ENCODE results near the gene DIP2B.
A peak's percentile ranks its signal among the peaks of the same experiment; 100 is the strongest.

DIP2B gene

DNA sequence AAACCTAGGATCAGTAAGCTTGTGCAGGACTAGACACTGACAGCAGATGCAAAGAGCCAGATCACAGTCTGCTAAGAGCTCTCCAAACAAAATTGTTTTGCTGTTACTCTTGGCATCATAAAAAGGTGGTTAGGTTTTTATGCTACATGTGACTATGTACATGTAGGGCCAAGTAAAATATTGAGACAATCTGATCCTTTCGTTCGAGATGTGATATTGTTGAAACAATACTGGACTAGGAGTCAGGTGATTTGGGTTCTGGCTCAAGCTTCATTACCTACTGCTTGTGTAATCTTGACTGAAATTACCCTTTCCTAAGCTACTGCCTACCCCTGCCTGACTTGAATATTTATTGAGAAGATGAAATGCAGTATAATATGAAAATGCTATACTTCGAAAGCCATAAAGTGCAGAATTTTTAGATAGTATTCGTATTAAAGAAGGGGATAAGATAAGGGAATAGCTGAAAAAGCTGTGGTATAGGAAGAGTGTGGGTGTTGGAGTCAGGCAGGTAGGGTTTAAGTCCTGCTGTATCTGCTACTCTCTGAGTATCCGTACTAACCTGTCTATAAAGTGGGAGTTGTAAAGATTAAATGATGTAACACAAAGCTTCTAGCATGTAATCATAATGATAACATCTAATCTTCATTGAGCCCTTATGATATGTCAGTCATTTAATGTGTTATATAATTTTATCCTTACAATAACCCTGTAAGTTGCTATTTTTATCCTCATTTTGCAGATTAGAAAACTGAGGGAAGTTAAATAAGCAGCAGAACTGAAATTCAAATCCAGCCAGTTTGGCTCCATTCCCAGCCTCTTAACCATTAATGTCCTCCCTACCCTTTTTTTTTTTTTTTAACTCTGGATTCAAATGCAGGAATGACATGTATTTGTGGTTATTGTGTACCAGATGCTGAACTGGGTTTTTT is 220.5 kb downstream of the DIP2B start:
- DNase-seq (ENCODE audit: low read depth in 2 of 2): no peak

DNA sequence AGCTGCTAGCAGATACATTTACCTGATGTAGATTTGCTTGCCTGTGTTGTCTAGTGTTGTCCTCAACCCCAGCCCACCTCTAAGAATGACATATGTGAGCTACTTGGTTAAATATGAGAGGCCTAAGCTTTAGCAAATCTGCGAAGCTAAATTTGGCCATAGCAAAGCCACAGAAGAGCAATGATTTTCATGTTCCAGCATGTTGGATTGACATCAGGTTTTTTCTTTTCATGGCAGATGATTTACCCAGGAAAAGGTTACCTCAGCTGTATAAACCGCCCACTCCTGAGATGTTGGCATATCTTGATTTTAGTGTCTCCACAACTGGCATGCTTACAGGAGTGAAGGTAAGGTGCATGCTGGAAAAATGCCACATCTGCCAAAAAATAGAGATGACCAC is 222.7 kb downstream of the DIP2B start:
- no peak for DNase-seq (ENCODE audit: low read depth in 2 of 2)

DNA sequence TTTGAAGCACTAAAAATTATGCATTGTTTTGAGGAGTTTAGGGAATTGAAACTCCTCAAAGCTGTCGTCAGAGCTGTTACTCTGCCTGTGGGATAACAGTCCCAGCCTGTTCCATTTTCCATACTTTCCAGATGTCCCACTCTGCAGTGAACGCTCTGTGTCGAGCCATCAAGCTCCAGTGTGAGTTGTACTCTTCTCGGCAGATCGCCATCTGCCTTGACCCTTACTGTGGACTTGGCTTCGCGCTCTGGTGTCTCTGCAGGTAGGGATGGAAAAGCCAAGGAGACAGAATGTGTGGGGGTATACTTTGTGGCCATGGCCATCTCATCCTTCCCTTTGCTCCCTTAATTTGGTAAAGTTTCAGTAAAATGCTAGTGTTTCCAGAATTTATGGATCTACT is 223.6 kb downstream of the DIP2B start:
- no peak for DNase-seq (ENCODE audit: low read depth in 2 of 2)

DNA sequence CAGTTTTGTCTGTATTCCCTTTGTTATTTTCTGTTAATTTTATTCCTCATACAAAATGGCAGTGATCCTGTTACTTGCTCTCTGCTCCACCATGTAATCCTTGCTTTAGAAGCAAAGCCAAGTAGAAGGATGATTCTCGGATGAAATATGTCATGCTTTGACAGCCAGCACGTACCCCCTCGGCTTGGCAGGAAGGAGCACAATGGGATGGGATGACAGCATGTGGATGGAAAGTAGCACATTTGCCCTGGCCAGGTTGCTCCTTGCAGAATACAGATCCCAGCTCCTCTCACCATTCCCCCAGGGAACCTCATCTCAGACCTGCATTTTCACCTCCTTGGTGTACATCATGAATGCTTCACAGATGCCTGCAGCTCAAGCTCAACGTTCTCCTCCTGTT is 224.1 kb downstream of the DIP2B start:
- DNase-seq (ENCODE audit: low read depth in 2 of 2): no peak

DNA sequence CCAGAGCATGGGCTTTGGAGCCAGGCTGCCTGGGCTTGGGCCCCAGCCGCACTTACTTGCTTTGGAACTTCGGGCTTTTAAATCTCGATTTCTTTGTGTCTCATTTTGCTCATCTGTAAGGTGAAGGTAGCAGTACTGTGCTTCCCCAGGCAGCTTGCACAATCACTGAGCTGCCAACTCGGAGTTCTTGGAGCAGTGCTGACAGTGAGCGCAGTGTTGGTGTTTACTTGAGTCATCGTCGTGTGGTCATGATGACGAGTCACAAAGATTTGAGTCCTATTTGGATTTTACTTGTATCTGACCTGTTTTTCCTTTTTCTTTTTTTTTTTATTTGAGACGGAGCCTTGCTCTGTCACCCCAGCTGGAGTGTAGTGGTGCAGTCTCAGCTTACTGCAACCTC is 227.8 kb downstream of the DIP2B start:
- no peak for DNase-seq (ENCODE audit: low read depth in 2 of 2)

DNA sequence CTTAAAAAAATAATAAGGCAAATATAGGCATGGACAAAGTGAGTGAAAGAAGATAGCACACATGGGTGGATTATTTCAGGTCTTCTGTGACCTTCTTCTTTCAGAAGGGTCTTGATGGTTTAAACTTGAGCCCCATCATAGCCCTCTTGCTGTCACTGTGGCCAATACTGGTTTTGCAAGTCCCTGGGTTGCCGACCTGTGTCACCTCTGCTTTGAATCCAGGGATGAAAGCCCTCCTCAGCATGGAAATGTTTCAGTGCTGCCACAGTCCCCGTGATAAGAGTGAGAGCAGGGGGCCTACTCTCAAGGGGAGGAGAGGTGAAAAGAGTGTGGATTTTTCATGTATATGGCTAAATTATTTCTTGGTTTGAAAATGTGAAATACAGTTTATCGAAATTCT is 228.9 kb downstream of the DIP2B start:
- no peak for DNase-seq (ENCODE audit: low read depth in 2 of 2)

DNA sequence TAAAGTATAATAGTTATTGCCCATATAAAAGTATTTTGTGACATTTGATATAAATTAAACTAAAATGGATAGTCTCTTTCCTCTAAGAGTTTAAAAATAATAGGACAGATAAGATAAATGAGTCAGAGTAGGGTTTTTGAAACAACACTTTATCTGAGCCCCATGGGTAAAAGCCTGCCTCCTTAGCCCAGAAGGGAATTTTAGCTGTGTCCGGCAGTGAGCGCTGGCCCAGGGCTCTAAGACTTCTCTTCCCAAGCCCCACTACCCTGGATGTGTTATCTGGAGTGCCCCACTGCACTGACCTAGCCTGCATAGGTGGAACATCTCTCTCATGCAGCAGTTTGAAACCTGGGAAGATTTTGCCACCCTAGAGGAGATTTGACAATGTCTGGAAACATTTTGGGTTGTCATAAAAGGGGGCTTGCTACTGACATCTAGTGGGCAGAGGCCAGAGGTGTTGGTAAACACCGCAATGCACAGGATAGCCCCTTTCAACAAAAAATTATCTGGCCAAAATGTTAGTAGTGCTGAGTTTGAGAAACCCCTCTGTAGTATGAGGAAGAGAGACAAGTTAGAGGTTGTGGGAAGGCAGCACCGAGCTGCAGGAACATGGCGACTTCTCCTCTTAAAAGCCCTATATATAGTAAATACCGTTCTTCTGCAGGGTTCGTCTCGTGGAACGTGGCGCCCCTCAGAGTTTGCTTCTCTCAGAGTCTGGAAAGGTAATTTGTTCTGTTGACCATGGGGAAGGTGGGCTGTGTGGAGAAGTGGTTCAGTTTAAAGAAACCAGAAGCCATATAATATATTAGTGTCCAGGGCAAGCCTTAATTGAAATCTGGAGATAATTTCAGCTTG is 229.9 kb downstream of the DIP2B start:
- no peak for DNase-seq (ENCODE audit: low read depth in 2 of 2)

DNA sequence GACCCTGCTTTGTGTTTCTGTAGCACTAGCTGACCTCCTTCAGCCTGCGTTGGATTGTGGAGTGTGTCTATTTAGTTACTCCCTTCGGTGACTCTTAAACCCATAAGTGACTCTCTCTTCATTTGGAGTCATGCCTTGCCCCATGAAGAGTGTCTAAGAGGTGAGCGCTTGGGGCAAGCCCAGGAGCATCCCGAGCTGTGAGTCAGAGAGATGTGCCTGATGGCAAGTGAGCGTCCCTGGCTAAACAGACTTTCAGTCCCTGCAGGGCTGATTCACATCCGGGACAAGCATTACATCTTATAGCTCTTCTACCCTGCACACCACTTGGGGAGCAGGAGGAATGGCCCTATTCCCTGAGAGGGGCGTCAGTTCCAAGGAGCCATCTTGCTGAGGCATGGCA is 234.8 kb downstream of the DIP2B start:
- no peak for DNase-seq (ENCODE audit: low read depth in 2 of 2)

DNA sequence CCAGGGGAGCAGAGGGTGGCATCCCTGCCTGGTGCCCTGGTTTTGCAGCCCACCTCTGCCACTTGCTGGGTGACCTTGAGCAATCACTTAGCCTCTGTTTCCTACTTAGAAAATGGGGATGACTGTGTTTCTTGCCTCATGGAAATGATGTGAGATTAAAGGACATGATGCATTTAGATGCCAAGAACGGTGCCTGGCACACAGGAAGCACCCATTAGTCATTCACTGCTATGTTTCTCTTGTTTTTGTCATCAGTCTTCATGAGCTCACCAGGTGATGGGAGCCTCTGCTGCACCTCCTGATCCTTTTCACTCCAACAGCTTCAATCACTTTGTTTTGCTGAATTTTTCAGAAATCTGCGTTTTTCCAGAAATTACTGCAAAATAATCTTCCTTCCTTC is 235.5 kb downstream of the DIP2B start:
- DNase-seq (ENCODE audit: low read depth in 2 of 2): peak in 1 of 2 donors; percentile 4

DNA sequence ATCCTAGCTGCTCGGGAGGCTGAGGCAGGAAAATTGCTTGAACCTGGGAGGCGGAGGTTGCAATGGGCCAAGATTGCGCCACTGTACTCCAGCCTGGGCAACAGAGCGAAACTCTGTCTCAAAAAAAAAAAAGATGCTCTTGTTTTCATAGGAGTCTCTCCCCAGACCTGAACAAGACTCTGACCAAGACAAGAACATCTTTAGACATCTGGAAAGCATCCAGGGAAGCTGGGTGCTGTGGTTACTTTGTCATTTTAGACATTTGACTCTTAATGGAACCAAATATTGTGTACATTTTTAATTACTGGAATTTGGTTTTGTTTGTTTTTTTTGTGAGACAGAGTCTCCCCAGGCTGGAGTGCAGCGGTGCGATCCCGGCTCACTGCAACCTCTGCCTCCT is 238.0 kb downstream of the DIP2B start:
- no peak for DNase-seq (ENCODE audit: low read depth in 2 of 2)

DNA sequence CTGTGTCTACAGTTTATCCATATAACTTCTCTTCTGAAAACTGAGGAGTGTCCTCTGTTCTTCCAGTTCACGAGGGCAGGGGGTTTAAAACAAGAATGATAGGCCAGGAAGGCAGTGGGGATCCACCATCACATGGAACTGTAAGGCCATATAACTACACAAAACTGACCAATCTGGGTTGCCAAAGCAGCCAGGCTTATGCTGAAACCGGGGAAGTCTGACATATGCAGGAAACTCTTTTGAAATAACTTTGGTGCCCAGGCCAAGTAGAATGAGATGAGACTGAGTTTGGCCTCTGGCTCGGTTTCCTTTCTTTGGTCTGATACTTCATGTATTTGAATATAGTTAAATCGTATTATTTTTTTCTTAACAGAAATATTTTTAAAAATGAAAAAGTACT is 241.1 kb downstream of the DIP2B start:
- DNase-seq (ENCODE audit: low read depth in 2 of 2): no peak

DNA sequence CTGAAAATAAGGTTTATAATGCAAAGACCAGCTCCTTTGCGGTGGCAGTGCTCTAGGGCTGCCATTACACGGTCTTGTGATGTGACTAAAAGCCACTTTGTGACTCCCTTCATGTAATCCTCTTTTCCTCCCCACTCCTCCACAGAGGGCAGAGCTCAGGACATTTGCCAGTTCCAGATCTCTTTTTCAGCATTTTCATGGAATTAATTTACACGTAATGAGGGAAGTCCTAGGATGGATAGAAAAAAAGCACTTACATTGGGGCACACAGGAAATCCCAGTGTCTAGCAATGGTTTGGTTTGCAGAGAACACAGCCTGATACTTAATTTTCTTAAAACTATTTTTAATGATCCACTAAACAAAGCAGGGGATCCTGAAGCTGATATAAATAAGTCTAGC is 241.6 kb downstream of the DIP2B start:
- no peak for DNase-seq (ENCODE audit: low read depth in 2 of 2)

DNA sequence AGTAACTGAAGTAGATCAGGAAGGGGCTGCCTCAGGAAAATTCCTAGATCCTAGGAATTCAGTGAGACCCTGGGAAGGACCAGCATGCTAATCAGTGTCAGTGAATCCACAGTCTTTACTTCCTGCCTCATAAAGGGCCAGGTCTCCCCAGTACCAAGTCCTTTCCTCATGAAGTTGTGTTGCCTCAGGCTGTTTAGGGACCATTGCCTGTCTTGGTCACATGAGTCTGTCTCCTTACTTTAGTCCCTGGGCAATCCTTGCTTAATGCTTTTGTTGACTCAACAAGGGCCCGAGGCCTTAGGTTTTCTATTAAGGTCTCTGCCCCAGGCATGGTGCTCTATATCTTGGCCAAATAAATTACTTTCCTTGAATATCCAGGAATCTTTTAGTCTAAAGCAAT is 243.0 kb downstream of the DIP2B start:
- DNase-seq (ENCODE audit: low read depth in 2 of 2): no peak

DNA sequence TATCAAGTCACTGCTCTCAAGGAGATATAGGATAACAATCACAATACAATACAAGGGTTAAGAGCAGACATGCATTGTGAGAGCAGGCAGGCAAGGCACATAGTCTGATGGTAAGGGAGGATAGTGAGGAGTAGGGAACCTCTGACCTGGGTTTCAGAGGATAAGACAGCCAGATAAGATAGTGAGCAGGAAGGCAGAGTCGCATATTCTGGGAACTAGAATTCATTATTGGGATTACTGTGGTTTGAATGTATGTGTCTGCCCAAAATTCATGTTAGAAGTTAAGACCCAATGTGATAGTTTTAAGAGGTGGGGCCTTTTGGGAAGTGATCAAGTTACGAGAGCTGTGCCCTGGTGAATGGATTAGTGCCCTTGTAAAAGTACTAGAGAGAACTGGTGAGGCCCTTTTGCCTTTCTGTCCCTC is 244.7 kb downstream of the DIP2B start:
- no peak for DNase-seq (ENCODE audit: low read depth in 2 of 2)

DNA sequence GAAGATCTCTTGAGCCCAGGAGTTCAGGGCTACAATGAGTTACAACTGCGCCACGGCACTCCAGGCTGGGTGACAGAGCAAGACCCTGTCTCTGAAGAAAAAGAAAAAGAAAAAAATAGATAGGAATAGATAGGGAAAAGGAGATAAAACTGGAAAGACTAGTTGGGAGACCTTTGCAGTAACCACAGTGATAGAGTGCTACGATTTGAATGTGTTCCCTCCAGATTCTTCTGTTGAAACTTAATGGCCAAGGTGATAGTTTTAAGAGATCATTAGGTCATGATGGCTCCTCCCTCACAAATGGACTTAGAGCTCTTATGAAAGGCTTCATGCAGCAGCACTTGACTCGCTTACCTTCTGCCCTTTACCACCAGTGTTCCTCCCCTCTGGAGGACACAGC is 245.6 kb downstream of the DIP2B start:
- DNase-seq (ENCODE audit: low read depth in 2 of 2): no peak

DNA sequence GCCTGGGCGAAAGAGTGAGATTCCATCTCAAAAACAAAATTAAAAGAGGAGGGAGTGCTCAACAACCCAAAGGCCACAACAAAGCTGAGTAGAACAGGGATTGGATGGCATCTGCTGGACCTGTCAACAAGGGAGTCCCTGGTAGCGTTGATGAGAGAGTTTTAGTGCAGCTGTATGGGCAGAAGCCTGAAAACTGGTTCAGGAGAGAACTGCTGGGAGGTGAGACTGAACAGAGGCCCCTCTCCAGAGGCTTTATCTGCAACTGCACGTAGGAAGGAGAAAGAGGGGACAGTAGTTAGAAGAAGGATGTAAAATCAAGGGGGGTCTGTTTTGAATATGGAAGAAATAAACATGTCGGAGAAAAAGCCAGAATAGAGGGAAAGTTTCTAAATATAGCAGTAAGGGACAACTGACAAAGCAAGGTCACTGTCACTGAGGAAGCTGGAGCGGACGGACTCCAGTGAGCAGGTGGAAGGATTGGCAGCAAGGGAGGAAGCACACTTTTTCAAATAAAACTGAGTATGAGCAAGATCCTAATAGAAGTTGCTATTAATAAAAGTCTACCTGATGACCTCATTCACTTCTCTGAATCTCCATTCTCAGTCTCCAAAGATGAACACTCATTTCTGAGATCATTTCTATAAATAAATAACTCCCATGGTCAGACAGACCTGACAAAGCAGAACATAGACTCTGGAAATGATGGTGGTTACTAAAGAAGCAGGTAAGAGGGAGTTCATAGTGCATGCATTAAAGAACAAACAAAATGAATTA is 247.3 kb downstream of the DIP2B start:
- no peak for DNase-seq (ENCODE audit: low read depth in 2 of 2)

DNA sequence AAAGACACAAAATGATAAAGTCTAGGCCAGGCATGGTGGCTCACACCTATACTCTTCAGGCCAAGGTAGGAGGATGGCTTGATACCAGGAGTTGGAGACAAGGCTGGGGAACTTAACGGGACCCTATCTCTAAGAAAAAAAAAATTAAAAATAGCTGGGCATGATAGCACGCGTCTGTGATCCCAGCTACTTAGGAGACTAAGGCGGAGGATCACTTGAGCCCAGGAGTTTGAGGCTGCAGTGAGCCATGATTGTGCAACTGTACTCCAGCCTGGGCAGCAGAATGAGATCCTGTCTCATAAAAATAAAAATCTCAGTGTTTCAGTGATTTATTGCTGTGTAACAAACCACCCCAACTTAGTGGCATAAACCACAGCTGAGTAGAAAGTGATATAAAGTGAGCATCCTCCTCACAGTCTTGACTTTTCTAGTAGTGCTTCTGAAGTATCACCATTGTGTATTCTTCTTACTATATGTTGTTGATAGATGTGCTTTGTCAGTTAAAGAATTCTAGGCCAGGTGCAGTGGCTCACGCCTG is 248.5 kb downstream of the DIP2B start:
- no peak for DNase-seq (ENCODE audit: low read depth in 2 of 2)

DNA sequence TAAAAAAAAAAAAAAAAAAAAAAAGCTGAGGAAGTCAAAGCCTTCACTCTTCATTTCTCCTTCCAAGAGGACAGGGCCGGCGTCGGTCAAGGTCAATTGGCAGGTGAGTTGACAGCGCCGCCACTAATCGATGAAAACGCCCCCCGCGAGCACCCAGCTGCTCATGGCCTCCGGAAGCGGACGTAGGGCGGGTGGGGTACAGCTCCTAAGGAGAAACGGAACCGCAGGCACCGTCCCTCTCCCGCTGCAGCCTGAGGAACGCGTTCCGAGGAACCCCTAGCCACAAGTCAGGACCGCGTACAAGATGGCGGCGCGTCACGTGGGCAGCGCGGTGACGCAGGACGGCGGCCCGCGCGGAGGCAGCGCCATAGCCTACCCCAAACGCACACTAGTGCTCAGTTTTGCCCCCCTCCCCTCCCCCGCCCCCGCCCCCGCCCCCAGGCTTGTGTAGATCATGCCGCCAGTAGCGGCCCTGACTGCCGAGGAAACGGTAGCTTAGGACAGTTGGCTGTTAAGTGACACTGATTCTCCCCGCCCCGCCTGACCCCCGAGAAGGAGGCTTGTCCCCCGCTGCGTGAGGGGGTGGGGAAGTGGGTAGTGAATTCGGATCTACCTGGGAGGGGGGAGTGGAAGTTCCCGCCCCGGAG is 259.0 kb downstream of the DIP2B start, which contains the start of gene ATF1:
Gene ATF1 (plus strand): TSS at position 463 of the 647 bp plus-strand sequence. CDS start 16,045 bp downstream, outside the sequence.
- peak; percentile 83 to 85 for DNase-seq (ENCODE audit: low read depth in 2 of 2)

DNA sequence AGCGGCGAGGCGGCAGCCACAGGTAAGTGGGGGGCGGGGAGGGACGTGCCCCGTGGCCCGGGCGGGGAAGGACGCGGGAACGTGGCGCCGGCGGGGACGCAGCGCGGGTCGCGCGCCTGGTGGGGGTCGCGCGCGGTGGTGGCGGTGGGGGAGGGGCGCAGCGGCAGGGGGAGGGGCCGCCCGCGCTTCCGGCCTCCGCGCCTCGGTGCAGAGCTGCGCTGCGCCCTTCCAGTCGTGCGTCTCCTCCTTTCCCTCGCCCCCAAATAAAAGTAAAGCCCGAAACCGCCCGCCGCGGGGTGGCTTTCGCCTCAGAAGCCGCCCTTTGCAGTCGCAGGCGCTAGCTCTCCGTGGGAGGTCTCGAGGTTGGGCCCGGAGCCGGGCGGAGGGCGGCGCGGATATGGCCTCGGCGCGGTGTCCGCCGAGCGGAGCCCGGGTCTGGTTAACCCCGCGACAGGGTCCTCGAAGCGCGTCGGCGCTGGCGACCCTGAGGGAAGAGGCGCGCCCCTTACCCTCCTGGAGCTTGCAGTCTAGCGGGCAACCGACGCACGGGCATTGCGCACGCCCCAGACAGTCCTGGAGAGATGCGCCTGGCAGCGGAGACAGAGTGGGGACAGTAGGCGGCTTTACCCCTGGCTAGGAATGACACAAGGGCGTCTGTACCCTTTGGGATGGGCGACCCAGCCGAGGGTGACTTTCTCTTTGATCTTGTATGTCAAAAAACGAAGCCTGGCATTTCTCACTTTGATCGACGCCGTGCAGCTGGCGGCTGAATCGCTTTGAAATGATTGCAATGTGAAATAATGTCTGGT is 259.7 kb downstream of the DIP2B start:
- DNase-seq (ENCODE audit: low read depth in 2 of 2): peak; percentile 59 to 63
